Duodenal mucosa (tissue), 2 donors: ENCODE results near the gene EPO.

Source experiments
- H3K27ac ChIP-seq: one replicate; pipeline ENCODE4 v1.7.0; 2013; ENCODE audit warnings: low read depth, low read length
- H3K27me3 ChIP-seq, 2 donors: one replicate each; pipeline ENCODE4 v1.7.0; 2013; ENCODE audit warnings: low read length in 2 of 2, control low read depth in 1 of 2; ENCODE audit not compliant: insufficient read depth in 2 of 2, control insufficient read depth in 1 of 2
- H3K36me3 ChIP-seq, 2 donors: one replicate each; pipeline ENCODE4 v1.7.0; 2013; ENCODE audit warnings: low read length in 2 of 2, control low read depth in 1 of 2; ENCODE audit not compliant: insufficient read depth in 2 of 2, control insufficient read depth in 1 of 2
- H3K4me1 ChIP-seq, 2 donors: one replicate each; pipeline ENCODE4 v1.7.0; 2013; ENCODE audit warnings: low read length in 2 of 2, control low read depth in 1 of 2; ENCODE audit not compliant: insufficient read depth in 2 of 2, control insufficient read depth in 1 of 2
- H3K4me3 ChIP-seq, 2 donors: one replicate each; pipeline ENCODE4 v1.7.0; 2013; ENCODE audit warnings: low read length in 2 of 2, low read depth in 1 of 2
- H3K9ac ChIP-seq, 2 donors: one replicate each; pipeline ENCODE4 v1.7.0; 2013; ENCODE audit warnings: low read length in 2 of 2, low read depth in 1 of 2
- H3K9me3 ChIP-seq, 2 donors: one replicate each; pipeline ENCODE4 v1.7.0; 2013; ENCODE audit warnings: low read length in 2 of 2, control low read depth in 1 of 2; ENCODE audit not compliant: control insufficient read depth in 1 of 2

Gene EPO

GRCh38 chr7:100720279-100720670, at the start of gene EPO:
TSS of gene EPO (plus strand) at chr7:100720468. CDS start at chr7:100720981, 513 bp downstream.
- Histone ChIP-seq H3K36me3 (no peaks in the 10 kb centered on the region), H3K27ac (no peak within 1 kb of the TSS), H3K4me3 (no peak within 1 kb of the TSS), H3K27me3 (peaks cover 23% of the 10 kb centered on the region in 2 donors), H3K4me1 (no peaks in the 10 kb centered on the region), H3K9ac (no peak within 1 kb of the TSS), H3K9me3 (no peaks in the 10 kb centered on the region)

- no peak overlapping the region for H3K4me3 ChIP-seq
- H3K4me1 ChIP-seq, result peaks cover 4 to 5% of the 10 kb centered on the region in 2 donors
- H3K36me3 ChIP-seq, result peaks cover 0 to 4% of the 10 kb centered on the region in 2 donors
- H3K9ac ChIP-seq, result no peak overlapping the region
- no peak overlapping the region for H3K27ac ChIP-seq
- no peaks in the 10 kb centered on the region for H3K9me3 ChIP-seq
- no peaks in the 10 kb centered on the region for H3K27me3 ChIP-seq
Observed at GRCh38 chr7:100671353-100672327, 48.6 kb upstream of the EPO start.

GRCh38 chr7:100673302-100673941, 46.8 kb upstream of the EPO start, which contains the start of gene GNB2:
TSS of gene GNB2 (plus strand) at chr7:100673740. CDS start at chr7:100676266, 2,526 bp downstream.
- Histone ChIP-seq H3K9ac (peak within 1 kb of the TSS; percentile 80 to 91), H3K4me3 (peak within 1 kb of the TSS; percentile 85 to 91), H3K27me3 (no peaks in the 10 kb centered on the region), H3K4me1 (peaks cover 5 to 10% of the 10 kb centered on the region in 2 donors), H3K36me3 (peaks cover 12 to 21% of the 10 kb centered on the region in 2 donors), H3K27ac (peak within 1 kb of the TSS; percentile 98), H3K9me3 (no peaks in the 10 kb centered on the region)

- H3K9me3 ChIP-seq, result no peaks in the 10 kb centered on the region
- peak overlapping the region; percentile 80 to 91 for H3K9ac ChIP-seq
- H3K4me1 ChIP-seq, result peaks cover 5 to 10% of the 10 kb centered on the region in 2 donors
- no peaks in the 10 kb centered on the region for H3K27me3 ChIP-seq
- H3K4me3 ChIP-seq, result peak overlapping the region; percentile 85 to 91
- peak overlapping the region; percentile 98 for H3K27ac ChIP-seq
- H3K36me3 ChIP-seq, result peaks cover 15 to 25% of the 10 kb centered on the region in 2 donors
Observed at GRCh38 chr7:100673942-100674410, 46.3 kb upstream of the EPO start.

DNA sequence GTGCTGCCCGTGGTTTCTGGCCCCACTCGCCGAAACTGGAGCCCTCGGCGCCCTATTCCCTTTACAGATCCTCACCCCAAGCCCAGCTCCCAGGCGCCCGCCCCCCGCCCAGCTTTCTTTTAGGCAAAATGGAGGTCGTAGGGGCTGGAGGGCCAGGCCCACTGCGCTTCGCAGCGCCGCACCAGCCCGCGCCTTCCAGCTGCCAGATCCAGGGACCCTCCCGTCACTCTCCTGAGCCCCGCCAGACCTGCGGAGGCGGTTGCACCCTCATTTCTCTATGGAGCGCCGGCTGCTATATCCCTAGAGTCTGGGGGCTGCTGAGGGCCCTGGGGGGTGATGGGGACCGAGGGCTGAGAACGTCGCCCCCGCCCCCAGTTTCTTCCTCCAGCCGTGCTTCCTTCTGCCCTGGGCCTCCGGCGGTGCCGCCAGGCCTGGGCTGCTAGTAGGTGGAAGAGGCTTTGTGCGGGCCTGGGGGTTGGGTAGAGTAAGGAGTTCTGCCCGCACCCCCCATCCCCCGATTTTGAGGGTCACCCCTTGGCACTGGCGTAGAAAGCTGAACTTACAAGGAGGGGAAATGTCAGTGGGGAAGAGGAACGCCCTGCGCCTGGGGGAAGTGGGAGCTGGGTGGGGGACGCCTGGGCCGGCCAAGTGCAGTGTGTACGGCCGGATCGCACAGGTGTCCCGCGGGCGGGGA, 45.7 kb upstream of the EPO start:
- H3K27ac ChIP-seq, result peak overlapping the region; percentile 98
- H3K4me1 ChIP-seq, result peaks cover 5 to 10% of the 10 kb centered on the region in 2 donors
- peak overlapping the region; percentile 85 to 91 for H3K4me3 ChIP-seq
- H3K9me3 ChIP-seq, result no peaks in the 10 kb centered on the region
- peaks cover 15 to 29% of the 10 kb centered on the region in 2 donors for H3K36me3 ChIP-seq
- no peaks in the 10 kb centered on the region for H3K27me3 ChIP-seq
- H3K9ac ChIP-seq, result peak overlapping the region; percentile 80 to 84

DNA sequence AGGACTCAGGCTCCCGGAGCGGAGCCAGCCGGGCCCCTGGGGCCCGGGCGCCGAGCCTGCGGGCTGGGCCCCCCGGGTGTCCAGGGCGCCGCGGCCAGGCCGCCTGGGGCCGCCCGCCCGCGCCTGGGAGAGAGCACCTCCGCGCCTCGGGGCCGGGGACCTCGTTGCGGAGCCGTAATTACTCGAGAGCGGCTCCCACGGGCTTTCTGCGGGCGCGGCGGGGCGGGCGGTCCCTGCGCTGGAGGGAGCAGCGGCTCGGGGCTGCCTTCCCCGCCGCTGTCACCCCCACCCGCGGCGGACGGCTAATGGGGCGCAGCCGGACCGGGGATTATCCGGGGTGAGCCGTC, 45.2 kb upstream of the EPO start:
- H3K9ac ChIP-seq, result peak overlapping the region; percentile 80 to 84
- peak overlapping the region; percentile 66 for H3K27ac ChIP-seq
- no peaks in the 10 kb centered on the region for H3K27me3 ChIP-seq
- H3K4me1 ChIP-seq, result peaks cover 5 to 10% of the 10 kb centered on the region in 2 donors
- no peaks in the 10 kb centered on the region for H3K9me3 ChIP-seq
- H3K36me3 ChIP-seq, result peaks cover 15 to 33% of the 10 kb centered on the region in 2 donors
- peak overlapping the region; percentile 85 to 91 for H3K4me3 ChIP-seq

GRCh38 chr7:100675581-100676350, 44.5 kb upstream of the EPO start:
- Histone ChIP-seq H3K9me3 (no peaks in the 10 kb centered on the region), H3K27me3 (no peaks in the 10 kb centered on the region), H3K9ac (peak overlapping the region; percentile 10 to 54), H3K36me3 (peaks cover 15 to 37% of the 10 kb centered on the region in 2 donors), H3K27ac (peak overlapping the region; percentile 66), H3K4me3 (peak overlapping the region; percentile 85 to 91), H3K4me1 (peaks cover 5 to 10% of the 10 kb centered on the region in 2 donors)

DNA sequence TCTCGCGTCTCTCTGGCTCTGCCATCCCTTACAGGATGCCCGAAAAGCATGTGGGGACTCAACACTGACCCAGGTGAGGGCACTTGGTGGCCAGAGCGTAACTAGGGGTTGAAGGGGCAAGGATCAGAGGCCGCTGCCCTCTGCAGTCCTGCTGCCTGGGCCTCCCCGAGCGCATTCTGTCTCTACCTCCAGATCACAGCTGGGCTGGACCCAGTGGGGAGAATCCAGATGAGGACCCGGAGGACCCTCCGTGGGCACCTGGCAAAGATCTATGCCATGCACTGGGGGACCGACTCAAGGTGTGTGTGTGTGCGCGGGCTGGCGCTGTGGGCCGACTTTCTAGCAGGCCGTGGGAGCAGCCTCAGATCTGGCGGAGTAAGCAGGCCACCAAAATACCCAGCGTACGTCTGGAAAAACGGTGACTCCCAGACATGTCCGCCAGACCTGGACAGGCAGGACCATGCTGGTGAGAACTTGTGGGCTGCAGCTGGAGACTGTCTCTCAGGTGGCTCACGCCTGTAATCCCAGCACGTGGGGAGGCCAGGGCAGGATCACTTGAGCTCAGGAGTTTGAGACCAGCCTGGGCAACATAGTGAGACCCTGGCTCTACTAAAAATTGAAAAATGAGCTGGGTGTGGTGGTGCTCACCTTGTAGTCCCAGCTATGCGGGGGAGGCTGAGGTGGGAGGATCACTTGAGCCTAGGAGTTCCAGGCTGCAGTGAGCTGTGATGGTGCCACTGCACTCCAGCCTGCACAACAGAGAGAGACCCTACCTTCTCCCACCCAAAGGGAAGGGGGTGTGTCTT, 43.6 kb upstream of the EPO start:
- H3K4me1 ChIP-seq, result peaks cover 5 to 10% of the 10 kb centered on the region in 2 donors
- H3K27me3 ChIP-seq, result no peaks in the 10 kb centered on the region
- peak overlapping the region; percentile 66 for H3K27ac ChIP-seq
- H3K4me3 ChIP-seq, result peak overlapping the region in 1 of 2 donors; percentile 85
- peaks cover 15 to 43% of the 10 kb centered on the region in 2 donors for H3K36me3 ChIP-seq
- no peaks in the 10 kb centered on the region for H3K9me3 ChIP-seq
- peak overlapping the region in 1 of 2 donors; percentile 10 for H3K9ac ChIP-seq
